ENCODE measurements around the gene SORBS2.

The SORBS2 gene

GRCh38 chr4:185773419-185773818 lies 38.6 kb downstream of the SORBS2 start:
- no peaks in the 10 kb centered on the region for H4K20me1 ChIP-seq (ENCODE audit: insufficient read depth, low read length)
- H3K4me3 ChIP-seq (ENCODE audit: low read depth in 1 of 2, low read length in 2 of 2), result no peak overlapping the region
- H3K79me2 ChIP-seq (ENCODE audit: insufficient read depth, low read length), result no peaks in the 10 kb centered on the region
- ATAC-seq (ENCODE audit: insufficient read depth, low read depth) (no peak), DNase-seq (no peak)
- H3K27ac ChIP-seq (ENCODE audit: low read length), result no peak overlapping the region
- no peaks in the 10 kb centered on the region for H3K27me3 ChIP-seq (ENCODE audit: insufficient read depth, low read length, poor library complexity)
- no peaks in the 10 kb centered on the region for H3K36me3 ChIP-seq (ENCODE audit: insufficient read depth, low read length)
- no peaks in the 10 kb centered on the region for H3K4me1 ChIP-seq (ENCODE audit: insufficient read depth, low read length)
- no peaks in the 10 kb centered on the region for H3K9me3 ChIP-seq (ENCODE audit: insufficient read depth, low read length, severe bottlenecking)
- TF ChIP-seq CTCF (IDR thresholded peaks at IDR 0.05; ENCODE audit: borderline replicate concordance, extremely low read depth, low read length, poor library complexity, severe bottlenecking) (no peak), EZH2 (IDR thresholded peaks at IDR 0.05; ENCODE audit: borderline replicate concordance, low read depth, low read length, severe bottlenecking) (no peak)
- H3K9ac ChIP-seq (ENCODE audit: low read depth, low read length), result no peak overlapping the region
- no peak overlapping the region for H3K4me2 ChIP-seq (ENCODE audit: insufficient read depth, low read length)
- H2AFZ ChIP-seq (ENCODE audit: low read depth, low read length), result no peak overlapping the region

GRCh38 chr4:185772391-185773093 lies 39.5 kb downstream of the SORBS2 start:
- no peak overlapping the region for H2AFZ ChIP-seq (ENCODE audit: low read depth, low read length)
- no peaks in the 10 kb centered on the region for H3K36me3 ChIP-seq (ENCODE audit: insufficient read depth, low read length)
- H3K27me3 ChIP-seq (ENCODE audit: insufficient read depth, low read length, poor library complexity), result no peaks in the 10 kb centered on the region
- ATAC-seq (ENCODE audit: insufficient read depth, low read depth) (no peak), DNase-seq (no peak)
- H3K4me3 ChIP-seq (ENCODE audit: low read depth in 1 of 2, low read length in 2 of 2), result no peak overlapping the region
- no peaks in the 10 kb centered on the region for H3K79me2 ChIP-seq (ENCODE audit: insufficient read depth, low read length)
- H4K20me1 ChIP-seq (ENCODE audit: insufficient read depth, low read length), result no peaks in the 10 kb centered on the region
- no peak overlapping the region for H3K4me2 ChIP-seq (ENCODE audit: insufficient read depth, low read length)
- no peak overlapping the region for H3K27ac ChIP-seq (ENCODE audit: low read length)
- H3K9ac ChIP-seq (ENCODE audit: low read depth, low read length), result no peak overlapping the region
- no peaks in the 10 kb centered on the region for H3K9me3 ChIP-seq (ENCODE audit: insufficient read depth, low read length, severe bottlenecking)
- no peaks in the 10 kb centered on the region for H3K4me1 ChIP-seq (ENCODE audit: insufficient read depth, low read length)
- no peak for TF ChIP-seq EZH2 (IDR thresholded peaks at IDR 0.05; ENCODE audit: borderline replicate concordance, low read depth, low read length, severe bottlenecking)
- no peak for TF ChIP-seq CTCF (IDR thresholded peaks at IDR 0.05; ENCODE audit: borderline replicate concordance, extremely low read depth, low read length, poor library complexity, severe bottlenecking)

- no peaks in the 10 kb centered on the region for H3K9me3 ChIP-seq (ENCODE audit: insufficient read depth, low read length, severe bottlenecking)
- no peak overlapping the region for H3K9ac ChIP-seq (ENCODE audit: low read depth, low read length)
- H3K27ac ChIP-seq (ENCODE audit: low read length), result no peak overlapping the region
- ATAC-seq (ENCODE audit: insufficient read depth, low read depth) (no peak), DNase-seq (no peak)
- no peaks in the 10 kb centered on the region for H3K36me3 ChIP-seq (ENCODE audit: insufficient read depth, low read length)
- H3K79me2 ChIP-seq (ENCODE audit: insufficient read depth, low read length), result no peaks in the 10 kb centered on the region
- H3K4me1 ChIP-seq (ENCODE audit: insufficient read depth, low read length), result no peaks in the 10 kb centered on the region
- H3K4me3 ChIP-seq (ENCODE audit: low read depth in 1 of 2, low read length in 2 of 2), result no peak overlapping the region
- no peak overlapping the region for H2AFZ ChIP-seq (ENCODE audit: low read depth, low read length)
- TF ChIP-seq EZH2 (IDR thresholded peaks at IDR 0.05; ENCODE audit: borderline replicate concordance, low read depth, low read length, severe bottlenecking) (no peak), CTCF (IDR thresholded peaks at IDR 0.05; ENCODE audit: borderline replicate concordance, extremely low read depth, low read length, poor library complexity, severe bottlenecking) (no peak)
- no peaks in the 10 kb centered on the region for H4K20me1 ChIP-seq (ENCODE audit: insufficient read depth, low read length)
- no peak overlapping the region for H3K4me2 ChIP-seq (ENCODE audit: insufficient read depth, low read length)
- no peaks in the 10 kb centered on the region for H3K27me3 ChIP-seq (ENCODE audit: insufficient read depth, low read length, poor library complexity)
Measured at GRCh38 chr4:185771711-185772390, 40.1 kb downstream of the SORBS2 start.

All from DND-41 (cell line).